GM18507 (cell line): Measurements from ENCODE around the gene MSRB1.
"Not testable (repeated sequence)": the region's sequence is repeated elsewhere in the genome, so short reads cannot be mapped to it uniquely, and the experiment has no call there.

Source experiments
- DNase-seq: peaks from one replicate; pipeline ENCODE4 v3.0.0; 2011; ENCODE audit warnings: low read depth; ENCODE audit not compliant: insufficient read length; ENCODE audit errors: extremely low spot score
- FAIRE-seq: peaks from 2 replicates; lab custom pipeline; 2011; peaks lifted over from hg19 to GRCh38; lab: Jason Lieb, UNC

The MSRB1 gene

GRCh38 chr16:1945559-1946391 is 2.8 kb upstream of the MSRB1 start:
- DNase-seq (no peak), FAIRE-seq (no peak)

GRCh38 chr16:1944612-1945199 is 1.7 kb upstream of the MSRB1 start:
- no peak for FAIRE-seq
- DNase-seq = no peak

GRCh38 chr16:1942047-1942809 is 771 bp downstream of the MSRB1 start:
- FAIRE-seq = no peak

GRCh38 chr16:1941162-1942046 is 1.6 kb downstream of the MSRB1 start:
- FAIRE-seq (no peak), DNase-seq (no peak)

More at GRCh38 chr16:1942047-1942809, 771 bp downstream of the MSRB1 start:
- DNase-seq = no peak

- DNase-seq = no peak
- FAIRE-seq = no peak
Observed at GRCh38 chr16:1940273-1941161, 2.5 kb downstream of the MSRB1 start.

- not testable (repeated sequence) for FAIRE-seq, DNase-seq
Observed at GRCh38 chr16:1939833-1940232, 3.2 kb downstream of the MSRB1 start.

- DNase-seq (no peak), FAIRE-seq (no peak)
Observed at GRCh38 chr16:1938910-1939309, 4.1 kb downstream of the MSRB1 start.

GRCh38 chr16:1938316-1938715 is 4.7 kb downstream of the MSRB1 start:
- FAIRE-seq (no peak), DNase-seq (no peak)

GRCh38 chr16:1936945-1937479 is 6.0 kb downstream of the MSRB1 start:
- FAIRE-seq (no peak), DNase-seq (no peak)

GRCh38 chr16:1933097-1933661 is 9.8 kb downstream of the MSRB1 start:
- no peak for DNase-seq
- no peak for FAIRE-seq

- FAIRE-seq = no peak
- no peak for DNase-seq
Observed at GRCh38 chr16:1932050-1933028, 10.7 kb downstream of the MSRB1 start.

GRCh38 chr16:1930338-1930720 is 12.7 kb downstream of the MSRB1 start:
- no peak for FAIRE-seq
- no peak for DNase-seq

- FAIRE-seq = peak; percentile 93
- peak; percentile 99 for DNase-seq
Observed at GRCh38 chr16:1929578-1930337, 13.2 kb downstream of the MSRB1 start.

GRCh38 chr16:1929105-1929504 is 13.9 kb downstream of the MSRB1 start:
- no peak for DNase-seq

GRCh38 chr16:1926271-1926670 is 16.7 kb downstream of the MSRB1 start:
- DNase-seq = no peak
- no peak for FAIRE-seq

More at GRCh38 chr16:1929105-1929504, 13.9 kb downstream of the MSRB1 start:
- no peak for FAIRE-seq

GRCh38 chr16:1924095-1924494 is 18.9 kb downstream of the MSRB1 start:
- no peak for DNase-seq
- no peak for FAIRE-seq
